ENCODE results near the gene MLANA.

- TF ChIP-seq CTCF (IDR thresholded peaks at IDR 0.05) (no peak), EZH2 (IDR thresholded peaks at IDR 0.05) (no peak), EZH2phosphoT487 (IDR thresholded peaks at IDR 0.05) (no peak)
Observed at GRCh38 chr9:5863092-5863746, 27.5 kb upstream of the MLANA start.

Data from neural progenitor cell (in vitro differentiated cells).